HuH-7 (cell line): ENCODE measurements around the gene ADAMTSL1.

Experiments used
- DNase-seq: peaks from one replicate; pipeline ENCODE4 v3.0.0; 2011; ENCODE audit warnings: low spot score

The ADAMTSL1 gene

DNA sequence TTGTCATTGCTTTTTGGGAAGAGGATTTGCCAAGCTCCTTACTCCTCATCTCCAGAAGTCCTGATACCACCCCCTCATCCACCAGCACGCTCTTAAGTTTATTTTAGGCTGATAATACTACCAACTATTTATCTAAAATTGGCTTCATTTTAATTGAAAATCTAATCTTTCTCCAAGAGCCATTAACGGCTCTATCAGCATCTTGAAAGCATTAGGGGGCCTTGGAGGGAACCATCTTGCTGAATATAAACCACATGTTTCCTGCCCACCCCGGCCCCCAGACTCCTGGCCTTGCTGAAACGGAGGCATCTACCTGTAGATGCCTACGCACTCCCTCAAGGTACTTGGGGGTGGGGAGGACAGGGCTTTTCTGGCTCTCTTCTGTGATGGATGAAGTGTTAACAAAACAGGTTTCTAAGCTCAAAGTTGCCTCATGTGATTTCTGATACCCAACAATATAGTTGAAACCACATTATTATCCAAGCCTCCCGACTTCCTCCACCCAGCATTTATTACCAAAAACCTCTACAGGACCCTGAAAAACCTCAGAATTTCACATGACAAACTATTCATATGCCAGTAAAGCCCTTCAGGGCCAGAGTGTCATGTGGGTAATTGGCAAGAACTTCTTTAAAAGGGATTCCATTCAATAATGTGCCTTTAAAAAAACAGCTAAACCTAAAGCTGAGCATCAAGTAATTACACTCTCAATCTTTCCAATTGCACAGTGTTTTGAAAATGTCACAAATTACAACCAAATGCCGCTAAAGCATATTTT, 462.3 kb downstream of the ADAMTSL1 start:
- no peak for DNase-seq

DNA sequence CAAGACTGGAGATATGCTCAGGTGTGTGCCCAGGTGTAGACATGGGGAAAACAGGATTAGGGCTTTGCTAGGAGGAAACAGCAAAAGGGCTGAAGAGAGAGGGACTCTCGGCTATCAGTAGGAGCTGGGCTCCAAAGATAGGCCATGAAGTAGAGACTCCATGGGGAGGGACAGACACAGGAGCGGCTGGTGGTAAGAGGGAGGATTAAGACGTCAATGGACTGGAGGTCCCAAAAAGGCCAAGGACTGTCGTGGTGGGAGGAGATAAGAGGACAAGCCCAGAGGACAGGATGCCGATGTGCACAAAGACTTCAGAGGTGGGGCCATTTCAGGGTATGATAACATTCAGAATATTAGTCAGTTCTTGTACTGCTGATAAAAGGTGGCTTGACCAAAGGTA, 466.0 kb downstream of the ADAMTSL1 start:
- DNase-seq = no peak

DNA sequence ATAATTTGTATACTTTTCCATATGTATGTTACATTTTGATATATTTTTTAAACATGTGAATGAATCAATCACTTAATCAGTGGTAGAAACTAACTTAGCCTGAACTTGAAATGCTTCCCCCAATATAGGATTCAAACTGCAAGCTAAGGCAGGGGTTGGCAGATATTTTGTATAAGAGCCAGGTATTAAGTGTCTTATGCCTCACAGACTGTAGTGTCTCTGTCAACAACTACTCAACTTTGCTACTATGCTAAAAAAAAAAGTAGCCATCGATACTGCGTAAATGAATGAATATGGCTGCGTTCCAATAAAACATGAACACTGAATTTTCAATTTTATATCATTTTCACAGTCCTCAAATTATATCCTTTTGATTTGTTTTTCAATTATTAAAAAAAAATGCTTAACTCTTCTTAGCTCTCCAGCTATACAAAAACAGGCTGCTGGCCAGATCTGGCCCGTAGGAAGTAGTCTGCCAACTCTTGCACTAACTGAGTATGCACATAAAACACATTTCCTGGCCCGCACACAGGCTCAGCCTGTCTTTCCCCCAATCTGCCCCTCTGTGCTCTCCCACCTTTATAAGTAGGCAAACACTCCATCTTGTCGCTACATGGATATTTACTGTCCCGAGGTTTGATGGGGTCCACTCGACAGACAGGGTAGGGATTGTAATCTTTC, 467.2 kb downstream of the ADAMTSL1 start:
- no peak for DNase-seq

DNA sequence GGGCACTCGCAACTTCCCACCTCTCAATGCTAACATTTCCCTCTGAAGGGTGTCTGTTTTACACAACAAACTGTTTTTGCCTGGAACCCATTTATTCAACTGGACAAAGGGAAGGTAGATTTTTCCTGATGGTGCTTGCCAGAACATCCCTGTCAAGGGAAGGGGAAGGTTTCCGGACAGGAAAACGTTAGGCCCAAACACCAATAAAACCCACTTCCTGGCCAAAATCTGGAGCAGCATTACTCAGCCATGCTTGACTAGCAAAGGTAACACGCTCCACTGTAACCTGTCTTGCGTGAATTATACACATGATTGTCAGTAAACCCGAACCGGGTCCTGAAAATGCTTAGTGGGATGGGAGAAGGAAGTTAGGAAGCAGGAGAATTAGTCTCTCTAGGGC, 468.8 kb downstream of the ADAMTSL1 start:
- no peak for DNase-seq

DNA sequence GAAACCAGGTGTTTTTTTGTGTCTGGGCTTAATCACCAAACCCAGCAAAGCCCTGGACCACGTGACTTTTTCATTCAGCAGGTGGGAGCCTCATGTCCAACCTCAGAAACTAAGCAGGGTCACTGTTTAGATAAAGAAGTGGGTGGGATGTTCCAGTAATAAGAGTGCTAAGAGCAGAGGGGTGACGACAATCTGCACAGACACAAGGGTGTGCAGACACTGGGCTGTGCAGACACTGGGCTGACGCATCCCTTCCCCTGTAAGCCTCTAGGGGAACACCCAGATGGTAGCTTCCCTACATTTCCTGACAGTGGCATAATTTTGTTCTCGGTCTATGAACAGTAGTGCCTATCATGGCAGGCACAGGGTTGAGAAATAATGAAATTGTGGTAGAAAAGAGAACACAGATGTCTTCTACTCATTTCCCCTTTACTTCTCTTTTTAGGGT, 474.0 kb downstream of the ADAMTSL1 start:
- no peak for DNase-seq

DNA sequence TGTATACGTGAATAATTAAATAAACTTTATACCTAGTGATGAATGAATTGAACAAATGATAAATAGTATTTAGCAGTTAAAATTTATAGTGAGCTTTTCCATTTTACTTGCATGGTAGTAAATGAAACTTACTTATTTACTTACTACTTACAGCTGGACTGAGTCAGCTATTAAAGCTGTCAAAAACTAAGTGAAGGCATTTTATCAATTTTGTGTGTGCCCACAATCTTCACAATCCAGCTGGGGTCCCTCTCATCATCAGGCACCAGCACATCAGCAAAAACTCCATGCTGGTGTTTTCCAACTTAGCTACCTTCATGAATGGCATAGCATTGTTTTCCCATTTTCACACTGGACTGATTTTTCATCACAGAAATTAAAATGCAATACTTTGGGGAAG, 478.0 kb downstream of the ADAMTSL1 start:
- DNase-seq = no peak

DNA sequence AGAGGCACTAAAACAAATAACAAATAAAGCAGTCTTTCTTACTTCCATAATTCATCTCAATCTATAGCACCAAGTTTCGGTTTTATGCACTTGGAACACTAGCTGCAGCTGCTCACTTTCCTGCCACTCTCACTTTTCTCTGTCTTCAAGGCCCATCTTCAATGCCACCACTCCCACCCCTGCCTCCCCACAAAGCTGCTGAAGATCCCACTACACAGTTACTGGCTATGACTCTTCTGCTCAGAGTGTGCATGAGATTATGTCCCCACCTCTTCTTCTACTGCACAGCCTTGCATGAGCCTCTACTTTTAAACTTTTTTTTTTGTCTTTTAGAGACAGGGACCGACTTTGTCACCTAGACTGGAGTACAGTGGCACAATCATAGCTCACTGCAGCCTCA, 481.7 kb downstream of the ADAMTSL1 start:
- DNase-seq = no peak
